Left ventricle myocardium superior (tissue), 1 donor: ENCODE results near the gene MYRF. TPM values are rescaled to one million over a fixed set of nuclear protein-coding genes. Genes with fewer than 3 reads are reported as not detected.

ENCODE experiments used
- ATAC-seq: fragments of 200-7000 bp; cut with Tn5 transposase; one replicate; pipeline ENCODE4 v1.9.1; 2020; ENCODE audit warnings: mild to moderate bottlenecking, moderate library complexity
- DNase-seq: peaks from one replicate; pipeline ENCODE4 v3.0.0-alpha.2; 2020
- intact Hi-C: fragments of 100-400 bp; cut with micrococcal nuclease; formaldehyde crosslinking; loops from one replicate; pipeline ENCODE4 v1.11.0; 2022
- long read RNA-seq: library from polyadenylated mRNA; unstranded; transcript quantifications from one replicate; pipeline ENCODE4 v2.0.0, GENCODE V29; 2021
- total RNA-seq: library from RNA; stranded (reverse); fragmentation: NEBNext Ultra II Directional; extraction: Animal tissue kit (Norgen Biotek cat#: 25700); gene quantifications from one replicate; pipeline ENCODE4 v1.2.1, GENCODE V29; 2021
- donor health status: DM: no; HTN: yes; CAD: no; lungs with severe emphysema.

MYRF gene
- 2.1 TPM for total RNA-seq
- long read RNA-seq, partial matches to known transcripts, result 1 of 3 reads
- long read RNA-seq, other reads (novel, unspliced or antisense), result 2 of 3 reads

- intact Hi-C loops, result no loop called here
- DNase-seq, result peak; percentile 75
- peak; percentile 56 for ATAC-seq
Measured at GRCh38 chr11:61752117-61752924, at the start of gene MYRF. MYRF (plus strand) TSS chr11:61752636; CDS start chr11:61752745, 109 bp downstream.

- intact Hi-C loops, result no loop called here
- ATAC-seq (no peak), DNase-seq (no peak)
Measured at GRCh38 chr11:61702701-61703312, 49.6 kb upstream of the MYRF start.

GRCh38 chr11:61704838-61705237 is 47.6 kb upstream of the MYRF start:
- intact Hi-C loops, result no loop called here
- DNase-seq (no peak), ATAC-seq (no peak)

DNA sequence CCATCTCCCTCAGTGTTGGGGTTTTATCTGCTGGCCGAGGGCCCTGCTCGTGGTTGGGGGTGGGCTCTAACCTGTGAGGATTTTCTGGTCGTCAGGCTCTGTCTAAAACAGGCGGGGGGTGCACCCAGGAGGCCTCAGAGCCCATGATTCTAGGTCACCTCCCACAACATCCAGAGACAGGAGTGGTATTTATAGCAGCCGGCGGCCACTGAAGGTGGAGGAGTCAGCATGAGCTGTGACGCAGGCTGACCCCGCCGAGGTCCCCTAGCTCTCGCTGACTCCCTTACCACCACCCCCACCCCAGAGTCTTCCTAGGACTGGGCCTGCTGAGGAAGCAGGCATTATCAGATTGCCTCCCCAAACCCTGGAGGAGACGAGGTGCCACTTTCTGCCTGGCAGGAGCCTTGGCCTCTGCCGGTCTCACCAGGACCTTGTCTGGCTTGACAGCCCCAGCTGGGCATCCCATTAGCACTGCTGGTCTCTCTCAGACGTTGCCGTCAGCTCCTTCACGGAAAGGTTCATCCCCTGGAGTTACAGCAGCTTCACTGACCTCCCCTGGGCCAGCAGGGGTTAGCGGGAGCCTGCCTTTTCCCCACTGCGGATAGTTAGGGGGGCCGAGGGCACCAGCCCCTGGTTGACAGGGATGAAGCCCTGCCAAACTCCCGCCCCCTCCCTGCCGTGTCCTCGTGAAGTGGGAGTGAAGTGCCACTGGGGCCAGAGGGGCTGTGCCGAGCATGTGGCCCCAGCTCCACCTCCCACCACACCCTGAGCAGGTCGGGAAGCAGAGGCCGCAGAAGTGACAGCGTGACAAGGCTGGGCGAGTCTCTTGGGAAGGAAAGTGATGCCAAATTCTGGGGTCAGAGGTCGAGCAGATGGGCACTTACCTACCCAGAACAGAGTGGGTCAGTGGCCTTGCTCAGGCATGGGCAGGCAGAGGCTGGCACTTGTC is 45.7 kb upstream of the MYRF start:
- DNase-seq, result peak; percentile 61
- intact Hi-C loops, result no loop called here
- peak; percentile 78 for ATAC-seq

DNA sequence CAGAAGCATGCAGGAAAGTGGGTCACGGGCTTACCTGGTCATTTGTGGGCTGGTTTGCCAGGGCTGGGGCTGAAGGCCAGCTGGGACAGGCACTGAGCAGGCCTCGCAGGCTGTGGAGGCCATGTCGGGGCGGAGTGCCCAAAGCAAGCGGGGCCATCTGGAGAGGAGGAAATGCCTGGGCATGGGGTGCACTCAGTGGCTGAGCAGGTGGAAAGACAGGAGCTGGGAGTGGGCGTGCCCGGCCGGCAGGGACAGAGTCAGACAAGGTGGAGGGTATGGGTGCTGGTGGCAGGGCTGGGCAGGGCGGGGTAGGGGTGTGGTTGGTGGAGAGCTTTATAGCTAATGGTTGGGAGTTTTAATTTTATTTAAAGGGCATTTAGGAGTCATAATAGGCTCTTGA is 44.9 kb upstream of the MYRF start:
- DNase-seq, result no peak
- intact Hi-C loops, result no loop called here
- no peak for ATAC-seq

GRCh38 chr11:61709110-61709509 is 43.3 kb upstream of the MYRF start:
- ATAC-seq (no peak), DNase-seq (no peak)
- intact Hi-C loops, result no loop called here

DNA sequence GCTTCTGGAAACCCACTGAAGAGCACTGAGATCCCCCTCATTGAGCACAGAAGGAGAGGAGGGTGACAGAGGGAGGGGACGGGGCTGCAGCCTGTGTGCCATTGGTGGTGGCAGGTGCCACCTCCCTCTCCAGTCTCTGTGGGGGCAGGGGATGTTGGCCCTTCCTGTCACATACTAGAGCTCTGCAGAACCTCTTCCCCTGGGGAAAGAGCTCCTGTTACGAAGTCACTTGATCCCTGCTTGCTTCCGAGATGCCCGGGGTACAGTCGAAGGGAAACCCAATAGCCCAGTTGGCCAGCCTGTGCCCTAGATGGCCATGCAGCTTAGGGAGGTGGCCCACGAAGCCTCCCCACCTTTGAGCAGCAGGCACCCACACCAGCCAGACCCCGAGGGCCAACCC is 42.9 kb upstream of the MYRF start:
- intact Hi-C loops, result no loop called here
- no peak for ATAC-seq
- no peak for DNase-seq

DNA sequence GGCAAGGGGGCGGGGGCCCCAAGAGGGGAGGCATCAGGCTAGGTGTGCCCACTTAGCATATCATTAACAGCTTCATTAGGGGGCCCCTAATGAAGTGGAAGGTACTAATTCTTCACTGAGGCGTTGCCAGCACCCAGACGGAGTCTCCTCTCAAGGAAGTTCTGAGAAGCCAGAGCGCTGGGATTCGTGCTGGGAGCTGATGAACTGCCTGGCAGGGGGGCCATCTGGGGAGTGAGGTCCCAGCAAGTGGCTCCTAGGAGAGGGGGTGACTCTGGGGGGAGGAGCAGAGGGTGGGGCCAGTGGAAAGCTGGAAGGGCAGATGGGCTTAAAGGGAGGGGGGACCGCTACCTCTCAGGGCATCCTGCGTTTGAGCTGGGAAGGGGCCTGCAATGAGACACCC is 42.4 kb upstream of the MYRF start:
- DNase-seq (no peak), ATAC-seq (no peak)
- intact Hi-C loops, result no loop called here

DNA sequence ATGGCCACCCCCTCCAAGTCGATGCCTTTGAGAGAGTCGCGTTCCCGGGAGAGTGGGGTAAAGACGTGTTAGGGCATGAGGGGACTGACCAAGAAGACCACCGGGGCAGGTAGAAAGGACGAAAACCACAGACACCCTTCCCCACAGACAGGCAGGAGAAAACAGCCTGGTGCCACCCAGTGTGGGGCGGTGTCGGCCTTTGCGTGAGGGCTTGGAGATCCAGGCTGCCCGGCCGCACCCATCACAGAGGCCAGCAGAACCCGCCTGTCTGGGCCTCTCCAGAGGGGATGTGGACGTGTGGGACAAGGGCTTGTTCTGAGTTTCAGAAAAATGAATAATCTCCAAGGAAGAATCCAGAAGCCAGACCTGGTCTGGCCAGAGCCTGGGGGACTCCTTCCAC is 41.4 kb upstream of the MYRF start:
- DNase-seq (no peak), ATAC-seq (no peak)

DNA sequence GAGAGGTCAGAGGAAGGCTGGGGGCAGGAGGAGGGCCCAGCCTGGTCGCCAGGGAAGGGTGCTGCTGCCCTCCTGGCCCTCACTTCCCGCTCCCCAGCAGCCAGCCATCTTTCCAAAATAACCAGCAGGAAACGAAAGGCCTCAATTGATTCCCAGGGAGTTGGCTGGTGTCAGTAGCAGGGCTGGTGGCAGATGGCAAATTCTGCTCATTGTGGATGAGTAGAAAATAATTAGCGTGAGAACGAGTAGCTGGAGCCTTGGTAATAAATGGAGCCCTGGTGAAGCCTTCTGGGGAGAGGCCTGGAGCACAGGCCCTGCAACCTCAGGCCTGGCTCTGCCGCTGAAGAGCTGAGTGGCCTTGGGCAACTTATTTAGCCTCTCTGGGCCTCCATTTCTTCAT is 40.9 kb upstream of the MYRF start:
- no peak for DNase-seq
- intact Hi-C loops, result no loop called here
- no peak for ATAC-seq

More for the DNA sequence above, 41.4 kb upstream of the MYRF start:
- intact Hi-C loops, result no loop called here

DNA sequence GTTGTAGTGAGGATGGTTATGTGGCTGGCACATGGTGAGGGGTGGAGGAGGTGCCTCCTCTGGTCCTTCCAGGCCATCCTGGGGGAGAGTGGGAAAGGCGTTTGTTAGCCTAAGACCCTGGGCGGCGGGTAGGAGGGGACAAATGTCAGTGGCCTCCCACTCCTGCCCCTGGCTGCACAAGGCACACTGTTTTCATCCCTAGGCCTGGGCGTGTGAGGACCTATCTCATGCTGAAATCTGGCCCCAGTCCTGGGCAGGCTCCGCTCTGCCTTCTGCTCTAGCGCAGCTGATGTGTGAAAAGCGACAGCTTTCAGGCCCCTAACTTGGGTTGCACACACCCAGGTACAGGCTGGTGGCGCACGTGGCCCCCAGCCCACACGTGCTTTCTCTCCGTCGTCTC is 40.1 kb upstream of the MYRF start:
- intact Hi-C loops, result no loop called here
- DNase-seq (no peak), ATAC-seq (no peak)

DNA sequence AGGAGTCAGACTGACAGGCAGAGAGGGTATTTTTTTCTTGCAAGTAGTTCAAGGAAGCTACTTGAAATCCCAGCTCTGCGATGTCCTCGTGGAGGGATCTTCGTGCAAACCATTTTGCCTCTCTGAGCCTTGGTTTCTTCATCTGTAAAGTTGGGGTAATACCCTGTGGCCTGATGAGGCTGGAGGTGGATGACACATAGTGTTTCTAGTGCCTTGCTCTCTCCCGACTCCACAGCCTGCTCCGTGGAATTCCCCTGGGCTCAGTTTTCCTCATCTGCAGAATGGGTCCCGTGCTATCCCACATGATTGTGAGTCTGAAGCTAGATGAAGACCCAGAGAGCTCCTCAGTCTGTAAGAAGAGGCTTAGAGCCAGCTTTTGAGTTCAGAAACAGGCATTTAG is 39.6 kb upstream of the MYRF start:
- intact Hi-C loops, result no loop called here
- ATAC-seq, result no peak
- no peak for DNase-seq

- no peak for ATAC-seq
- DNase-seq, result no peak
- intact Hi-C loops, result no loop called here
Measured at GRCh38 chr11:61713464-61713863, 39.0 kb upstream of the MYRF start.

- ATAC-seq (no peak), DNase-seq (no peak)
- intact Hi-C loops, result no loop called here
Measured at GRCh38 chr11:61713906-61714305, 38.5 kb upstream of the MYRF start.

DNA sequence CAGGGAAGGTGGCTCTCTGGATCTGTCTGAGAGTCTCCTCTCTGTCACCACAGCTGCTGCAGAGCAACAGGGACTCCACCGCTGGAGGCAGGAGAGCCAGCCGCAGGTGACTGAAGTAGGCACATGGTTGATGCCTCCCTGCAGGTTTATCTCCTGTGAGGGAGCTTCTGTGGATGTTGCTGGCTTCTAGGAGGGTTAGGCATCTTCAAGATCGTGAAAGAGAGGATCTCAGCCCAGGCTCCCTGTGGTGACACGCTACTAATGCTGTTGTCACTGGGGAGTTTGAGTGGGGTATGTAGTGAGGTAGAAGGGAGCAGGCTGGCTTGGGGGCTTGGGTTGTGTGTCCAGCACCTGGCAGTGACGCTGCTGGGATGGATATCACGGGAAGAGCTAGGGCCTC is 38.1 kb upstream of the MYRF start:
- DNase-seq, result no peak
- ATAC-seq, result no peak
- intact Hi-C loops, result no loop called here

DNA sequence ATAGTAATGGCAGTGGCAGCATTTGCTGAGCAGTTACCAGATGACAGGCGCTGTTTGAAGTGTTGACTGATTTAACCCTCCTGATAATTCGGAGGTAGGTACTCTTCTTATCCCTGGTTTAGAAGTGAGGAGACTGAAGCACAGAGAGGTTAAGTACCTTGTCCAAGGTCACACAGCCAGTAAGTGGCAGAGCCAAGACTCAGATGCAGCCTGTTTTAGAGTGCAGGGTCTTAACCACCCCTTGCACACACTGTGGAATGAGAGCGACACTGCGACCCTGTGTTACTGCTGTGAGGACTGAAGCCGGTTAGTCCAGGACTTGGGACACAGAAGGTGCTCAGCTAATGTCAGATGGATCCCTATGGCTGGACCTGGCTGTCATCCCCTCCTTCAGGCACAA is 37.5 kb upstream of the MYRF start:
- DNase-seq (no peak), ATAC-seq (no peak)
- intact Hi-C loops, result no loop called here

GRCh38 chr11:61715867-61716266 is 36.6 kb upstream of the MYRF start:
- ATAC-seq, result peak; percentile 50
- intact Hi-C loops, result no loop called here
- no peak for DNase-seq

DNA sequence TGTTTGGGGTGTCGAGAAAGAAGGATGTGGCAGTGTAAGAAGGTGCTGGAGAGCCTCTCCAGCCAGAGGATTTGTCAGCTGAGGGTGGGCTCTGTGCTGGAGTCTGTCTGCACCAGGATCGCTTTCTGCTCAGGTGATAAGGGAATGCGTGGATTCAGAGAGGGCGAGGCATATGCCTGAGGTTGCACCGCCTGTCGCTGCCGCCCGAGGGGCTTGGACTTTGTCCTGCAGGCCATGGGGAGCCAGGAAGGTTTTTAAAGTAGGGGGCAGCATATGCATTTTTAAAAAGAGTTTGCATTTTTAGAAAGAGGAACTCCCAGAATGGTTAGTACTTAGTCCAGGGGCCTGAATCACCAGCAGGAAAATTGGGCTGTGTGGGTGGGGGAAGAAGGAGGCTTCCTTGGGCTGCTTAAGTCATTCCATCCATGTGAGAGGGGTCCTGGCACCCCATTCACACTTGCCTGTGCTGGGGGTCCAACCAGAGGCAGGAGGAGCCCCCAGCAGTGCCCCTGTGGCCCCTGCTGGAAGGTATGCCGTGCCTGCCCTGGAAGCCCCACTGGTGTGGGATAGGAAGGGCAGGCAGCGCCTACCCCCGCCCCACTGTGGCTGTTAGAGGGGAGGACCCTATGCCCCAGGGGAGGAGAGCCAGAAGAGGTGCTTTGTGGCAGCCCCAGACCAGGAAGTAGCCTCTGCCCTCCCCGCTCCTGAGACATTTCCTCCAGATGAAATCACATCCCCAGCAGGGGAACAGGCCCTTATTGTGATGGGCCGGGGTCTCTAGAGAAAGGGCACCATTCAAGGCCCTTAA is 35.8 kb upstream of the MYRF start:
- DNase-seq (no peak), ATAC-seq (peak; percentile 6)
- intact Hi-C loops, result no loop called here
